Right lobe of liver (tissue), 6 donors: Measurements from ENCODE around the gene SPOP. TPM values are rescaled to one million over a fixed set of nuclear protein-coding genes. Genes with fewer than 3 reads are reported as not detected.
A peak's percentile ranks its signal among the peaks of the same experiment; 100 is the strongest.

Experiments used
- ATAC-seq, 4 donors: fragments of 200-7000 bp; cut with Tn5 transposase; one replicate each; pipeline ENCODE4 v1.9.1; 2020; ENCODE audit warnings: mild to moderate bottlenecking in 4 of 4, moderate library complexity in 4 of 4
- DNase-seq, 3 donors: peaks; one replicate each; pipeline ENCODE4 v3.0.0-alpha.2; 2020
- H3K27ac ChIP-seq, 3 donors: fragments of 200-600 bp; one replicate each; pipeline ENCODE4 v1.8.0; 2022
- H3K27me3 ChIP-seq, 2 donors: fragments of 200-600 bp; one replicate each; pipeline ENCODE4 v1.8.0; 2022
- H3K36me3 ChIP-seq, 4 donors: fragments of 200-600 bp; sonication (generic) in 1 of 4; one replicate each; pipeline versions ENCODE4 v1.5.1 to v1.8.0; 2017 to 2022; ENCODE audit warnings: control low read depth in 1 of 4
- H3K4me1 ChIP-seq, 4 donors: fragments of 200-600 bp; sonication (generic) in 1 of 4; one replicate each; pipeline versions ENCODE4 v1.5.1 to v1.8.0; 2017 to 2022; ENCODE audit warnings: control low read depth in 1 of 4
- H3K4me3 ChIP-seq, 3 donors: fragments of 200-600 bp; one replicate each; pipeline ENCODE4 v1.8.0; 2022
- H3K9me3 ChIP-seq, 4 donors: fragments of 200-600 bp; sonication (generic) in 1 of 4; one replicate each; pipeline versions ENCODE4 v1.5.1 to v1.8.0; 2017 to 2022; ENCODE audit warnings: control low read depth in 1 of 4
- POLR2A ChIP-seq: fragments of 450-650 bp; IDR thresholded peaks from one replicate; pipeline ENCODE4 v1.6.1; 2017; ENCODE audit warnings: antibody characterized with exemption, mild to moderate bottlenecking
- WGBS: methylation state at CpG from one replicate; pipeline ENCODE4 v1.1.6; 2018; ENCODE audit warnings: low coverage, low lambda C conversion rate; ENCODE audit not compliant: insufficient coverage; ENCODE audit errors: missing lambda C conversion rate; 5-methylcytosine and 5-hydroxymethylcytosine counted together
- intact Hi-C, 2 donors: fragments of 100-400 bp; cut with DNase I; formaldehyde crosslinking; loops; one replicate each; pipeline versions ENCODE4 v1.11.2 to v1.14.1; 2022
- total RNA-seq, 6 experiments: library from RNA; depleted of rRNA in 2 of 6; stranded (reverse); fragments of >200 nt in 2 of 6; fragmentation: NEBNext Ultra II Directional in 3 of 6; extraction: Animal tissue kit (Norgen Biotek cat#: 25700) in 3 of 6; gene quantifications; one replicate each; pipeline versions ENCODE4 v1.1.0 to v1.2.4, GENCODE V29; 2016 to 2023
- TF ChIP-seq, protein P1 (sequence below), 4 donors: fragments of 200-600 bp in 3 of 4; fragments of 450-650 bp in 1 of 4; IDR thresholded peaks; one replicate each; pipeline versions ENCODE4 v1.5.1 to v1.8.0; 2016 to 2022; ENCODE audit warnings: antibody characterized with exemption in 4 of 4, mild to moderate bottlenecking in 2 of 4
- donor health status: DM: no; HTN: yes; CAD: no.
- donor health status: DM: no; HTN: no; CAD: no.
- donor health status: DM: no; HTN: no; CAD: no.
- donor health status: DM: no; HTN: yes; CAD: no.
- donor health status: DM: no; HTN: yes; CAD: no.

SPOP gene
- total RNA-seq, 6 experiments from 2014 or later: 26.9 to 41.0 (median 34.1) TPM

DNA sequence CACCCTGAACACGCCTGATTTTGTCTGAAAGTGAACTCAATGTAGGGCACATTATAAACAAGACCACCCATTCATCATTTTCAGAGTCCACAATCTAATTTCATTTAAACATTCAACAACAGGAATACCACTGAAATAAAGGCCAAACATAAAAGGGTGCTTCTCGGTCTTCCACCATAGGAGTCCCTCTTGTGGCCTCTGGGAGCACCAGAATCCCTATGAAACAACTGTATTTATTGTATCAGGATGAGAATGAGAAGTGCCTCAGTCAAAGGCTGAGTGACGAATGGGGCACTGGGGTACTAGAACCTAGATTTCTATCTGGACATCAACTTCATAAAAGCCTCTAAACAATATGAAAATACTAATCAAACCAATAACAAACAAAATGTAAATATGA, 61.8 kb downstream of the SPOP start:
- H3K4me1 ChIP-seq: peaks cover 0 to 24% (median 9%) of the 10 kb centered on the region in 4 donors
- no peaks in the 10 kb centered on the region for H3K9me3 ChIP-seq
- ATAC-seq: no peak
- H3K27me3 ChIP-seq: no peaks in the 10 kb centered on the region
- DNase-seq: no peak
- H3K36me3 ChIP-seq: peaks cover 0 to 32% (median 21%) of the 10 kb centered on the region in 4 donors
- H3K27ac ChIP-seq: no peak overlapping the region
- TF ChIP-seq, protein P1, sequence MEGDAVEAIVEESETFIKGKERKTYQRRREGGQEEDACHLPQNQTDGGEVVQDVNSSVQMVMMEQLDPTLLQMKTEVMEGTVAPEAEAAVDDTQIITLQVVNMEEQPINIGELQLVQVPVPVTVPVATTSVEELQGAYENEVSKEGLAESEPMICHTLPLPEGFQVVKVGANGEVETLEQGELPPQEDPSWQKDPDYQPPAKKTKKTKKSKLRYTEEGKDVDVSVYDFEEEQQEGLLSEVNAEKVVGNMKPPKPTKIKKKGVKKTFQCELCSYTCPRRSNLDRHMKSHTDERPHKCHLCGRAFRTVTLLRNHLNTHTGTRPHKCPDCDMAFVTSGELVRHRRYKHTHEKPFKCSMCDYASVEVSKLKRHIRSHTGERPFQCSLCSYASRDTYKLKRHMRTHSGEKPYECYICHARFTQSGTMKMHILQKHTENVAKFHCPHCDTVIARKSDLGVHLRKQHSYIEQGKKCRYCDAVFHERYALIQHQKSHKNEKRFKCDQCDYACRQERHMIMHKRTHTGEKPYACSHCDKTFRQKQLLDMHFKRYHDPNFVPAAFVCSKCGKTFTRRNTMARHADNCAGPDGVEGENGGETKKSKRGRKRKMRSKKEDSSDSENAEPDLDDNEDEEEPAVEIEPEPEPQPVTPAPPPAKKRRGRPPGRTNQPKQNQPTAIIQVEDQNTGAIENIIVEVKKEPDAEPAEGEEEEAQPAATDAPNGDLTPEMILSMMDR (IDR thresholded peaks at IDR 0.05): no peak
- H3K4me3 ChIP-seq: no peak overlapping the region
- intact Hi-C loops: no loop called here
- 95% methylated on average over 3 of the region's 3 CpGs for WGBS

DNA sequence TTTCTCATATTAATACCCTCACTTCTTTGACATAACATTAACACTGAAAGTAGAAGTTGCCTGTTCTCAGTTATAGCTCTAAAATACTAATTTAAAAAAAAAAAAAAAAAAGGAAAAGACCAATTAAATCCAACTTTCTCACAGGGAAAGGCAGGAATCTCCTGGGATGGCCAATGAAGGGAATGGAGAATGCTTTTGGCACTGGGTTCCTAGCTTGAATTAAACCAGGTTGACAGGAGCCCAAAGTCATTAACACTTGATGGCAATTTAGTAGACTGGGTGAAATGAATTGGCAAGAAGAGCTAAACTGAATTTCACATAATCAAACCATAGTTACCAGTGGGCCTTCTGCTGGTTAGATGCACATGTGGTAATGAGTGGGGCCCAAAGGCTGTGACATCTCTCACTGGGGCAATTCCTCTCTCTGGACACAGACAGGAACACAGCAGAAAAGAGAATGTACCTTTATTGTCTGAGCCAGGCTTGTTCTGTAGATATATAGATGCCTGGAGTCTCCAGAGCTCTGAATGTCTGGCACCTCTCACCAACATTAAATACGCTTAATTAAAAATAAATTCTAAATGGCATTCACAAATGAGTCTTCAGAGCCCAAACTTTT, 64.6 kb downstream of the SPOP start:
- Histone ChIP-seq H3K9me3 (no peaks in the 10 kb centered on the region), H3K27me3 (no peaks in the 10 kb centered on the region), H3K4me1 (peaks cover 0 to 32% (median 13%) of the 10 kb centered on the region in 4 donors), H3K27ac (no peak overlapping the region), H3K4me3 (no peak overlapping the region), H3K36me3 (peaks cover 0 to 27% (median 15%) of the 10 kb centered on the region in 4 donors)
- no peak for DNase-seq
- no peak for ATAC-seq
- intact Hi-C loops: no loop called here
- WGBS: 92% methylated on average over 1 of the region's 1 CpG
- TF ChIP-seq, protein P1 (IDR thresholded peaks at IDR 0.05): no peak
- no peak for TF ChIP-seq POLR2A

DNA sequence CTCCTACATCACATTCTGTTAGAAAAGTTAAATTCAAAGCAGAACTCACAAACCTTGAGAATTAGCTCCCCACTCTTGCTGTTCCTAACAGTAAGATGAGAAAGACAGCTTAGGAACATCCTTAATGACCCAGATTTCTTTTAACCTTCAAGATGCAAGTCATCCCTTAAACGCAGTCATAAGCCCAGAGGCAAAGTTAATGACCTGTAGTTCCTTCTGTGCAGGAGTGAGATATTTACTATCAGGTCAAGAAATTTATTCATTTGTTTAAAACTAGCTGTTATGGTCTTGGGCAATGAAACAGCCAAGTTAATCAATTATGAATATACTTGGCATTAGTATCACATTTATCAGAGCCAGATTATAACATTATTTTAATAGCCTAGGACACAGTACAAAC, 65.2 kb downstream of the SPOP start:
- Histone ChIP-seq H3K9me3 (no peaks in the 10 kb centered on the region), H3K4me3 (no peak overlapping the region), H3K27ac (no peak overlapping the region), H3K4me1 (peaks cover 0 to 32% (median 13%) of the 10 kb centered on the region in 4 donors), H3K27me3 (no peaks in the 10 kb centered on the region), H3K36me3 (peaks cover 0 to 31% (median 12%) of the 10 kb centered on the region in 4 donors)
- 11% methylated on average over 1 of the region's 1 CpG for WGBS
- peak in 1 of 4 donors; percentile 21 for ATAC-seq
- DNase-seq: no peak
- intact Hi-C loops: no loop called here
- TF ChIP-seq, protein P1 (IDR thresholded peaks at IDR 0.05): no peak
- no peak for TF ChIP-seq POLR2A

DNA sequence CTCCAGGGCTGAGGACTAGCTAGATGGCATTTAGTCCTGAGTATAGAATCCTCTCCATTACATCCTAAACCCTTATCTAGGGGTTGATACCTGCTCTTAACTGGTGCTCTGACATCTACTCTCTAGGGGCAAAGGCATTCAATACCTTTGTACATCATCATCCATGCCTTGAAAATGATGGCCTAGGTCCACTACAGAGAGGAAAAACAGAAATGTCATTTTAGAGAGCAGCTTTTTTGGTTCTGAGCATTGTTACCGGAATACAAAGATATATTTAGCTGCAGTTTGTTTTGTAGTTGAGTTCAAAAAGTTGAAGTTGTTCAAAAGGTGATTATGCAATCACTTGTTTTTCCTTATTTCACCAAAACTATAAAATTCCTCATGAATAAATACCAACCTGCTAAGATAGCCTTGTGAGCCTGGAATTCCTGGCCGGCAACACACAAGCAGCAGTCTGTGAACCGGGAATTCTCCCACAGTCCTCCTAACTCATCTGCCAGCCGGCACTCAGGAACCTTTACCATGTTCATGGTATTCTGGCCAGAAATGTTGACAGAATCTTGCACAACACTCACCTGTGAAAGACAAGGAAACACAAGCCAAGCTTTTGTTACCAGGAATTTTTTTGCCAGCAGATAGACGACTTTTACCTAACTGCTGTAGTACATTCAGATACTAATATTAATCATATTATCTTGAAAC, 66.9 kb downstream of the SPOP start:
- peak; percentile 89 to 95 (median 93) for ATAC-seq
- peaks cover 0 to 32% (median 13%) of the 10 kb centered on the region in 4 donors for H3K4me1 ChIP-seq
- no peaks in the 10 kb centered on the region for H3K9me3 ChIP-seq
- no peak overlapping the region for H3K4me3 ChIP-seq
- intact Hi-C loops: no loop called here
- H3K36me3 ChIP-seq: peaks cover 0 to 39% (median 20%) of the 10 kb centered on the region in 4 donors
- H3K27ac ChIP-seq: peak overlapping the region in 1 of 3 donors; percentile 14
- 35% methylated on average over 5 of the region's 5 CpGs for WGBS
- H3K27me3 ChIP-seq: no peaks in the 10 kb centered on the region
- no peak for TF ChIP-seq POLR2A
- TF ChIP-seq, protein P1 (IDR thresholded peaks at IDR 0.05): no peak
- peak; percentile 38 to 77 (median 64) for DNase-seq
